Measurements from ENCODE around the gene PCCA. TPM values are rescaled to one million over a fixed set of nuclear protein-coding genes. Genes with fewer than 3 reads are reported as not detected.
"Not testable (repeated sequence)": the region's sequence is repeated elsewhere in the genome, so short reads cannot be mapped to it uniquely, and the experiment has no call there.

Gene PCCA
- total RNA-seq, 4 donors from 2014 or later = 24.8 to 122 (median 53.0) TPM

GRCh38 chr13:100160450-100160849 lies 71.6 kb downstream of the PCCA start:
- no peaks in the 10 kb centered on the region for H3K36me3 ChIP-seq
- no peaks in the 10 kb centered on the region for H3K9me3 ChIP-seq
- no peak overlapping the region for H3K27ac ChIP-seq
- no peaks in the 10 kb centered on the region for H3K4me1 ChIP-seq
- no peak for TF ChIP-seq POLR2A (IDR thresholded peaks at IDR 0.05)
- no peak for TF ChIP-seq CTCF (IDR thresholded peaks at IDR 0.05)
- no peak for DNase-seq
- H3K27me3 ChIP-seq = no peaks in the 10 kb centered on the region
- intact Hi-C loops (cut with DNase I; ENCODE audit: low total_unique reads) = no loop called here
- H3K4me3 ChIP-seq = no peak overlapping the region

GRCh38 chr13:100163375-100163774 lies 74.5 kb downstream of the PCCA start:
- intact Hi-C loops (cut with DNase I; ENCODE audit: low total_unique reads) = no loop called here
- DNase-seq = no peak
- Histone ChIP-seq H3K9me3 (no peaks in the 10 kb centered on the region), H3K27me3 (no peaks in the 10 kb centered on the region), H3K27ac (no peak overlapping the region), H3K36me3 (no peaks in the 10 kb centered on the region), H3K4me3 (no peak overlapping the region), H3K4me1 (no peaks in the 10 kb centered on the region)
- no peak for TF ChIP-seq CTCF (IDR thresholded peaks at IDR 0.05)
- no peak for TF ChIP-seq POLR2A (IDR thresholded peaks at IDR 0.05)

- intact Hi-C loops (cut with DNase I; ENCODE audit: low total_unique reads) = no loop called here
- no peak for DNase-seq
- no peaks in the 10 kb centered on the region for H3K27me3 ChIP-seq
Measured at GRCh38 chr13:100173203-100173602, 84.3 kb downstream of the PCCA start.

GRCh38 chr13:100174455-100174854 lies 85.6 kb downstream of the PCCA start:
- DNase-seq; H3K9me3 ChIP-seq; H3K27me3 ChIP-seq; intact Hi-C loops (cut with DNase I; ENCODE audit: low total_unique reads); H3K4me1 ChIP-seq; H3K4me3 ChIP-seq; H3K27ac ChIP-seq; H3K36me3 ChIP-seq: not testable (repeated sequence)

More at GRCh38 chr13:100173203-100173602, 84.3 kb downstream of the PCCA start:
- no peaks in the 10 kb centered on the region for H3K9me3 ChIP-seq
- no peak overlapping the region for H3K27ac ChIP-seq
- H3K4me3 ChIP-seq = no peak overlapping the region
- no peaks in the 10 kb centered on the region for H3K4me1 ChIP-seq
- no peaks in the 10 kb centered on the region for H3K36me3 ChIP-seq
- TF ChIP-seq POLR2A (IDR thresholded peaks at IDR 0.05) (no peak), CTCF (IDR thresholded peaks at IDR 0.05) (no peak)

- Histone ChIP-seq H3K4me3 (no peak overlapping the region), H3K4me1 (no peaks in the 10 kb centered on the region), H3K9me3 (no peaks in the 10 kb centered on the region), H3K27me3 (no peaks in the 10 kb centered on the region), H3K27ac (no peak overlapping the region), H3K36me3 (no peaks in the 10 kb centered on the region)
- intact Hi-C loops (cut with DNase I; ENCODE audit: low total_unique reads) = no loop called here
- DNase-seq = no peak
- TF ChIP-seq POLR2A (IDR thresholded peaks at IDR 0.05) (no peak), CTCF (IDR thresholded peaks at IDR 0.05) (no peak)
Measured at GRCh38 chr13:100175078-100175802, 86.3 kb downstream of the PCCA start.

- H3K36me3 ChIP-seq = no peaks in the 10 kb centered on the region
- H3K4me1 ChIP-seq = no peaks in the 10 kb centered on the region
- H3K9me3 ChIP-seq = no peaks in the 10 kb centered on the region
- no peaks in the 10 kb centered on the region for H3K27me3 ChIP-seq
- H3K4me3 ChIP-seq = no peak overlapping the region
- no peak for DNase-seq
- intact Hi-C loops (cut with DNase I; ENCODE audit: low total_unique reads) = no loop called here
- TF ChIP-seq POLR2A (IDR thresholded peaks at IDR 0.05) (no peak), CTCF (IDR thresholded peaks at IDR 0.05) (no peak)
- no peak overlapping the region for H3K27ac ChIP-seq
Measured at GRCh38 chr13:100175803-100176182, 86.9 kb downstream of the PCCA start.
